HG02763 (cell line): ENCODE results near the gene ITPRIP.
A peak's percentile ranks its signal among the peaks of the same experiment; 100 is the strongest.

Experiments
- ATAC-seq: cut with Tn5 transposase; IDR thresholded peaks from one replicate; pipeline ENCODE4 v1.9.1; 2021; ENCODE audit warnings: mild to moderate bottlenecking, moderate library complexity; ENCODE audit not compliant: unreplicated experiment

ITPRIP gene

GRCh38 chr10:104337985-104338735 lies at the start of gene ITPRIP:
TSS of gene ITPRIP (minus strand) at chr10:104338465. CDS start at chr10:104316051, 22,414 bp downstream.
- ATAC-seq: peak; percentile 65

- peak; percentile 76 for ATAC-seq
Observed at GRCh38 chr10:104387130-104387888, 49.0 kb upstream of the ITPRIP start.

GRCh38 chr10:104380336-104380735 lies 42.1 kb upstream of the ITPRIP start:
- ATAC-seq: no peak

- no peak for ATAC-seq
Observed at GRCh38 chr10:104376784-104377300, 38.6 kb upstream of the ITPRIP start.

- ATAC-seq: no peak
Observed at GRCh38 chr10:104374591-104374990, 36.3 kb upstream of the ITPRIP start.

- no peak for ATAC-seq
Observed at GRCh38 chr10:104371753-104372152, 33.5 kb upstream of the ITPRIP start.

GRCh38 chr10:104368381-104368780 lies 30.1 kb upstream of the ITPRIP start:
- no peak for ATAC-seq

- no peak for ATAC-seq
Observed at GRCh38 chr10:104367904-104368303, 29.6 kb upstream of the ITPRIP start.

- no peak for ATAC-seq
Observed at GRCh38 chr10:104359811-104360210, 21.5 kb upstream of the ITPRIP start.

- peak; percentile 62 for ATAC-seq
Observed at GRCh38 chr10:104353325-104354048, 15.2 kb upstream of the ITPRIP start, which contains the start of gene CFAP58. TSS of gene CFAP58 (plus strand) at chr10:104353833. CDS start at chr10:104353898, 65 bp downstream.

GRCh38 chr10:104351919-104352318 lies 13.7 kb upstream of the ITPRIP start:
- no peak for ATAC-seq

- ATAC-seq: no peak
Observed at GRCh38 chr10:104351061-104351702, 12.9 kb upstream of the ITPRIP start.

- peak; percentile 37 for ATAC-seq
Observed at GRCh38 chr10:104350127-104350635, 11.9 kb upstream of the ITPRIP start.

GRCh38 chr10:104349623-104350126 lies 11.4 kb upstream of the ITPRIP start:
- ATAC-seq: peak; percentile 51

GRCh38 chr10:104348601-104349000 lies 10.3 kb upstream of the ITPRIP start:
- no peak for ATAC-seq

- no peak for ATAC-seq
Observed at GRCh38 chr10:104347295-104348045, 9.2 kb upstream of the ITPRIP start.

- ATAC-seq: no peak
Observed at GRCh38 chr10:104345941-104346340, 7.7 kb upstream of the ITPRIP start.

- ATAC-seq: no peak
Observed at GRCh38 chr10:104345515-104345914, 7.2 kb upstream of the ITPRIP start.

- ATAC-seq: no peak
Observed at GRCh38 chr10:104344219-104344618, 6.0 kb upstream of the ITPRIP start.
